HEK293 (cell line): Measurements from ENCODE around the gene SPIC.

ENCODE experiments used
- CTCF ChIA-PET: fragments of 350-600 bp; formaldehyde crosslinking; extraction: SDS; loops from one replicate; lab custom pipeline; 2021; ENCODE audit warnings: antibody characterized with exemption; lab: Yijun Ruan, JAX
- POLR2A ChIA-PET: fragments of 300-600 bp; formaldehyde crosslinking; extraction: SDS; loops from one replicate; lab custom pipeline; 2020; ENCODE audit warnings: antibody characterized with exemption, inconsistent platforms; lab: Yijun Ruan, JAX
- H3K27ac ChIP-seq: fragments of 200-500 bp; sonication (Bioruptor generic); 2 replicates; pipeline ENCODE4 v1.5.1; 2014; ENCODE audit warnings: low read depth, low read length, control low read depth, inconsistent platforms; ENCODE audit errors: extremely low read depth
- H3K36me3 ChIP-seq, 2 experiments: fragments of 200-500 bp in 1 of 2; sonication (Bioruptor generic) in 1 of 2; 1 replicate in 1 of 2; 2 replicates in 1 of 2; pipeline ENCODE4 v1.5.1; 2014 to 2017; ENCODE audit warnings: inconsistent platforms in 2 of 2, low read length in 2 of 2; ENCODE audit not compliant: control insufficient read depth in 2 of 2, insufficient read depth in 1 of 2
- H3K4me1 ChIP-seq: fragments of 200-500 bp; sonication (Bioruptor generic); 2 replicates; pipeline ENCODE4 v1.5.1; 2014; ENCODE audit warnings: mild to moderate bottlenecking, low read length, inconsistent platforms; ENCODE audit not compliant: control insufficient read depth, insufficient read depth
- H3K4me3 ChIP-seq: 2 replicates; pipeline ENCODE4 v1.5.1; 2011; ENCODE audit warnings: low read depth, mild to moderate bottlenecking, control low read depth, low read length, moderate library complexity
- H3K9me3 ChIP-seq: fragments of 200-500 bp; sonication (Bioruptor generic); 2 replicates; pipeline ENCODE4 v1.5.1; 2014; ENCODE audit warnings: low read depth, low read length, inconsistent platforms; ENCODE audit not compliant: control insufficient read depth, insufficient read depth
- BCL11B ChIP-seq: fragments of 450-650 bp; formaldehyde crosslinking; IDR thresholded peaks from 2 replicates; pipeline ENCODE4 v1.5.1; 2016; ENCODE audit warnings: low read depth, missing biosample characterization, missing genetic modification characterization
- KLF8 ChIP-seq: fragments of 450-650 bp; formaldehyde crosslinking; IDR thresholded peaks from 2 replicates; pipeline ENCODE4 v1.5.1; 2016; ENCODE audit warnings: missing biosample characterization, missing genetic modification characterization
- MZF1 ChIP-seq: fragments of 450-650 bp; formaldehyde crosslinking; IDR thresholded peaks from 2 replicates; pipeline ENCODE4 v1.5.1; 2017; ENCODE audit warnings: missing biosample characterization, missing genetic modification characterization, borderline replicate concordance
- YY1 ChIP-seq: fragments of 450-650 bp; formaldehyde crosslinking; IDR thresholded peaks from 2 replicates; pipeline ENCODE4 v1.5.1; 2018; ENCODE audit warnings: missing biosample characterization, missing genetic modification characterization
- ZBTB49 ChIP-seq: fragments of 450-650 bp; formaldehyde crosslinking; IDR thresholded peaks from 2 replicates; pipeline ENCODE4 v1.5.1; 2016; ENCODE audit warnings: missing biosample characterization, missing genetic modification characterization, low read depth
- ZNF114 ChIP-seq: fragments of 450-650 bp; formaldehyde crosslinking; IDR thresholded peaks from 2 replicates; pipeline ENCODE4 v1.5.0; 2017; ENCODE audit warnings: missing biosample characterization, missing genetic modification characterization
- ZNF138 ChIP-seq: fragments of 450-650 bp; formaldehyde crosslinking; IDR thresholded peaks from 2 replicates; pipeline ENCODE4 v1.5.1; 2016; ENCODE audit warnings: missing biosample characterization, missing genetic modification characterization, borderline replicate concordance
- ZNF146 ChIP-seq: fragments of 450-650 bp; formaldehyde crosslinking; IDR thresholded peaks from 2 replicates; pipeline ENCODE4 v1.5.1; 2016; ENCODE audit warnings: missing biosample characterization, missing genetic modification characterization
- ZNF184 ChIP-seq: fragments of 450-650 bp; IDR thresholded peaks from 2 replicates; pipeline ENCODE4 v1.5.1; 2018; ENCODE audit warnings: missing biosample characterization, mild to moderate bottlenecking, missing genetic modification characterization
- ZNF473 ChIP-seq: fragments of 450-650 bp; formaldehyde crosslinking; IDR thresholded peaks from 2 replicates; pipeline ENCODE4 v1.5.1; 2017; ENCODE audit warnings: missing biosample characterization, missing genetic modification characterization
- ZNF488 ChIP-seq: fragments of 450-650 bp; formaldehyde crosslinking; IDR thresholded peaks from 2 replicates; pipeline ENCODE4 v1.5.1; 2016; ENCODE audit warnings: missing biosample characterization, missing genetic modification characterization
- ZNF555 ChIP-seq: fragments of 450-650 bp; formaldehyde crosslinking; conservative IDR thresholded peaks from 2 replicates; pipeline ENCODE4 v1.5.1; 2017; ENCODE audit warnings: missing biosample characterization, mild to moderate bottlenecking, missing genetic modification characterization, inconsistent platforms
- ZNF561 ChIP-seq: fragments of 450-650 bp; IDR thresholded peaks from 2 replicates; pipeline ENCODE4 v1.5.1; 2018; ENCODE audit warnings: missing biosample characterization, missing genetic modification characterization, borderline replicate concordance
- ZNF621 ChIP-seq: fragments of 450-650 bp; formaldehyde crosslinking; IDR thresholded peaks from 2 replicates; pipeline ENCODE4 v1.5.1; 2017; ENCODE audit warnings: missing biosample characterization, missing genetic modification characterization
- ZNF777 ChIP-seq: fragments of 450-650 bp; formaldehyde crosslinking; IDR thresholded peaks from 2 replicates; pipeline ENCODE4 v1.5.1; 2017; ENCODE audit warnings: missing biosample characterization, missing genetic modification characterization, borderline replicate concordance
- ZXDB ChIP-seq: fragments of 450-650 bp; formaldehyde crosslinking; IDR thresholded peaks from 2 replicates; pipeline ENCODE4 v1.5.1; 2016; ENCODE audit warnings: missing biosample characterization, missing genetic modification characterization
- TF ChIP-seq, protein P1 (sequence below): fragments of 450-650 bp; formaldehyde crosslinking; IDR thresholded peaks from 2 replicates; pipeline ENCODE4 v1.5.1; 2016; ENCODE audit warnings: missing biosample characterization, missing genetic modification characterization
- TF ChIP-seq, protein P2 (sequence below): fragments of 450-650 bp; formaldehyde crosslinking; IDR thresholded peaks from 2 replicates; pipeline ENCODE4 v1.5.1; 2016; ENCODE audit warnings: missing biosample characterization, missing genetic modification characterization
- TF ChIP-seq, protein P3 (sequence below): fragments of 450-650 bp; formaldehyde crosslinking; IDR thresholded peaks from 2 replicates; pipeline ENCODE4 v1.5.1; 2016; ENCODE audit warnings: missing biosample characterization, missing genetic modification characterization

The SPIC gene

DNA sequence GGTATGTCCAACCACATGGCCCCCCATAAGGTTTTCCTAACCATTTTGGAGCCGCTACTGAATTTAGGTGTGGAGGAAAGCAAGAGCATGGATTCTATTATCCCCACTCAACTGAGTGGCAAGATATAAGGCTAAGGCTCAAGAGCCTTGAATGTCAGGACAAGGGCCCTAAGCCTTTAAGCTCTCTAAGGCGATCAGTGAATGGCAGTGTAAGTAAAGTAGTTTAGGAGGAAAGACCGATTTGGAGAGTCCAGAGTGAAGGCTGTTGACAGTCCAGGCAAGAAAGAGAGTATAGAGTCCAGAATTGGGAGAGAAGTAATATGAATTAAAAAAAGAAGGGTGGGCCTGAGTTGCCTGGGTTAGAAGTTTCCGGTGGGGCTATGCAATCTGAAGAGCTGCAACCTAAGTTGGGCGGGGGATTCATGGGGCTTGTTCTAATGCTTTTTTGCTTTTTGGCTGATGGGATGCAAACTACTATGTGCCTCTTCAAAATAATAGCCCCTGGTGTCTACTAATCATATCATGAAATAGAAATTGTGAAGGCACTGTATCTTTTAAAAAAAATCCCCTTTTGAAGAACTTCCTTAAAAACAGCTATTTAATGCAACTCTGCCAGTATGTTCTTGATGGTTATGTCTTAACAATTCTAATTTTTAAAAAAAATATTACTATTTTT is at the start of gene SPIC:
Gene SPIC, plus strand, starts transcription at position 626 of the 676 bp plus-strand sequence. CDS start 1,569 bp downstream, outside the sequence.
- no peaks in the 10 kb centered on the region for H3K4me1 ChIP-seq
- no peak for TF ChIP-seq YY1 (tag by site-specific recombination)
- no peak for TF ChIP-seq ZXDB (tag by site-specific recombination)
- no peak for TF ChIP-seq ZBTB49 (tag by site-specific recombination)
- TF ChIP-seq BCL11B = no peak
- TF ChIP-seq, all 188 proteins: peak for 0
- Histone ChIP-seq H3K27ac (no peak within 1 kb of the TSS), H3K4me3 (no peak within 1 kb of the TSS), H3K36me3 (no peaks in the 10 kb centered on the region), H3K9me3 (no peaks in the 10 kb centered on the region)
- ChIA-PET POLR2A (no interaction called here), CTCF (interaction anchor here (1.2 kb wide), 1 partner anchor 151 kb away, joined by 3 read pairs; no protein-coding TSS in a partner anchor)

- ChIA-PET POLR2A (no interaction called here), CTCF (interaction anchor here (0.7 to 1.3 kb wide), 3 partner anchors 185 to 409 kb away, joined by 3 to 7 read pairs (median 3); no protein-coding TSS in a partner anchor)
- no peak for TF ChIP-seq ZNF138 (tag by site-specific recombination)
- TF ChIP-seq ZNF114 (tag by site-specific recombination) = no peak
- TF ChIP-seq ZNF555 (tag by site-specific recombination) = no peak
- TF ChIP-seq, protein P1, sequence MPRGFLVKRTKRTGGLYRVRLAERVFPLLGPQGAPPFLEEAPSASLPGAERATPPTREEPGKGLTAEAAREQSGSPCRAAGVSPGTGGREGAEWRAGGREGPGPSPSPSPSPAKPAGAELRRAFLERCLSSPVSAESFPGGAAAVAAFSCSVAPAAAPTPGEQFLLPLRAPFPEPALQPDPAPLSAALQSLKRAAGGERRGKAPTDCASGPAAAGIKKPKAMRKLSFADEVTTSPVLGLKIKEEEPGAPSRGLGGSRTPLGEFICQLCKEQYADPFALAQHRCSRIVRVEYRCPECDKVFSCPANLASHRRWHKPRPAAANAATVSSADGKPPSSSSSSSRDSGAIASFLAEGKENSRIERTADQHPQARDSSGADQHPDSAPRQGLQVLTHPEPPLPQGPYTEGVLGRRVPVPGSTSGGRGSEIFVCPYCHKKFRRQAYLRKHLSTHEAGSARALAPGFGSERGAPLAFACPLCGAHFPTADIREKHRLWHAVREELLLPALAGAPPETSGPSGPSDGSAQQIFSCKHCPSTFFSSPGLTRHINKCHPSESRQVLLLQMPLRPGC = no peak
- TF ChIP-seq, protein P2, sequence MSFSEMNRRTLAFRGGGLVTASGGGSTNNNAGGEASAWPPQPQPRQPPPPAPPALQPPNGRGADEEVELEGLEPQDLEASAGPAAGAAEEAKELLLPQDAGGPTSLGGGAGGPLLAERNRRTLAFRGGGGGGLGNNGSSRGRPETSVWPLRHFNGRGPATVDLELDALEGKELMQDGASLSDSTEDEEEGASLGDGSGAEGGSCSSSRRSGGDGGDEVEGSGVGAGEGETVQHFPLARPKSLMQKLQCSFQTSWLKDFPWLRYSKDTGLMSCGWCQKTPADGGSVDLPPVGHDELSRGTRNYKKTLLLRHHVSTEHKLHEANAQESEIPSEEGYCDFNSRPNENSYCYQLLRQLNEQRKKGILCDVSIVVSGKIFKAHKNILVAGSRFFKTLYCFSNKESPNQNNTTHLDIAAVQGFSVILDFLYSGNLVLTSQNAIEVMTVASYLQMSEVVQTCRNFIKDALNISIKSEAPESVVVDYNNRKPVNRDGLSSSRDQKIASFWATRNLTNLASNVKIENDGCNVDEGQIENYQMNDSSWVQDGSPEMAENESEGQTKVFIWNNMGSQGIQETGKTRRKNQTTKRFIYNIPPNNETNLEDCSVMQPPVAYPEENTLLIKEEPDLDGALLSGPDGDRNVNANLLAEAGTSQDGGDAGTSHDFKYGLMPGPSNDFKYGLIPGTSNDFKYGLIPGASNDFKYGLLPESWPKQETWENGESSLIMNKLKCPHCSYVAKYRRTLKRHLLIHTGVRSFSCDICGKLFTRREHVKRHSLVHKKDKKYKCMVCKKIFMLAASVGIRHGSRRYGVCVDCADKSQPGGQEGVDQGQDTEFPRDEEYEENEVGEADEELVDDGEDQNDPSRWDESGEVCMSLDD (tag by site-specific recombination) = no peak
- no peak for TF ChIP-seq ZNF473 (tag by site-specific recombination)
- no peak for TF ChIP-seq ZNF184 (tag by site-specific recombination)
- TF ChIP-seq ZNF488 (tag by site-specific recombination) = no peak
- no peak for TF ChIP-seq ZXDB (tag by site-specific recombination)
- no peak for TF ChIP-seq ZNF146
- TF ChIP-seq ZNF777 (tag by site-specific recombination) = no peak
- TF ChIP-seq, protein P3, sequence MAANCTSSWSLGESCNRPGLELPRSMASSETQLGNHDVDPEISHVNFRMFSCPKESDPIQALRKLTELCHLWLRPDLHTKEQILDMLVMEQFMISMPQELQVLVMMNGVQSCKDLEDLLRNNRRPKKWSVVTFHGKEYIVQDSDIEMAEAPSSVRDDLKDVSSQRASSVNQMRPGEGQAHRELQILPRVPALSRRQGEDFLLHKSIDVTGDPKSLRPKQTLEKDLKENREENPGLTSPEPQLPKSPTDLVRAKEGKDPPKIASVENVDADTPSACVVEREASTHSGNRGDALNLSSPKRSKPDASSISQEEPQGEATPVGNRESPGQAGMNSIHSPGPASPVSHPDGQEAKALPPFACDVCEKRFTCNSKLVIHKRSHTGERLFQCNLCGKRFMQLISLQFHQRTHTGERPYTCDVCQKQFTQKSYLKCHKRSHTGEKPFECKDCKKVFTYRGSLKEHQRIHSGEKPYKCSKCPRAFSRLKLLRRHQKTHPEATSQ (tag by site-specific recombination) = no peak
- TF ChIP-seq KLF8 (tag by site-specific recombination) = no peak
- no peak for TF ChIP-seq ZNF621 (tag by site-specific recombination)
- TF ChIP-seq MZF1 (tag by site-specific recombination) = no peak
- TF ChIP-seq ZNF561 = no peak
These were observed 44.7 kb upstream of the SPIC start for GRCh38 chr12:101430456-101430855.

More at GRCh38 chr12:101430456-101430855, 44.7 kb upstream of the SPIC start:
- H3K27ac ChIP-seq = no peak overlapping the region
- H3K4me3 ChIP-seq = no peak overlapping the region
- H3K36me3 ChIP-seq = no peaks in the 10 kb centered on the region
- no peaks in the 10 kb centered on the region for H3K4me1 ChIP-seq
- no peaks in the 10 kb centered on the region for H3K9me3 ChIP-seq
